CD4-positive, alpha-beta T cell treated with Interleukin-4 for 4 hours (primary cell): ENCODE measurements around the gene DAPK2.
A peak's percentile ranks its signal among the peaks of the same experiment; 100 is the strongest.

Source experiments
- DNase-seq: peaks from one replicate; pipeline ENCODE4 v3.0.0-alpha.2; 2020

Gene DAPK2

DNA sequence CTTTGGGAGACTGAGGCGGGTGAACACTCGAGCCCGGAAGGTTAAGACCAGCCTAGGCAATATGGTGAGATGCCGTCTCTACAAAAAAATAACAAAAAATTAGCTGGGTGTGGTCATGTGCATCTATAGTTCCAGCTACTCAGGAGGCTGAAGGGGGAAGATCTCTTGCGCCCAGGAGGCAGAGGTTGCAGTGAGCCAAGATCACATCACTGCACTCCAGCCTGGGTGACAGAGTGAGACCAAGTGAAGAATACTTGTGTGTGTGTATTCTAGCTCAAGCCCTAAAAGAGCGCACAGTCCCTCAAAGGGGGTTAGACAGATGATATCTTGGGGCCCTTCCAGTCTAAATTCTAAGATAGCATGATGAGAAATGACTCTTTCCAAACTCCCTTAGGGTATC is 23.7 kb downstream of the DAPK2 start:
- no peak for DNase-seq

DNA sequence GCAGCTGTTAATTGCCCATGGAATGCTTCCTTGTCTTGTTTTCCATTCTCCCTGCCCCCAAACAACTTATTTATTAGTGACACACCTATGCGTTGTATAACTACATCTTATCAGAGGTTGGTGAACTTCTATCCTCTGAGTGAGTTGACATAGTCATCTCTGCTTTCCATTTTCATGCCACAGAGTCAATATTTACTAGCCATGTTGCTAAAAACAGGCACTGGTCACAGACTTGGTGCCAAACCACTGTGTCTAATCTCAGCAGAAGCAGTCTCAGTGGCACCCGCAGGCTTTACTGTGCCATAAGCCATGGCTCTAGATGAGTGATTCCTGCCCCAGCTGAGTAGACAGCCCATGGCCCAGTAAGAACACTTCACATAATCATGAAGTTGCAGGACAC is 26.5 kb downstream of the DAPK2 start:
- no peak for DNase-seq

DNA sequence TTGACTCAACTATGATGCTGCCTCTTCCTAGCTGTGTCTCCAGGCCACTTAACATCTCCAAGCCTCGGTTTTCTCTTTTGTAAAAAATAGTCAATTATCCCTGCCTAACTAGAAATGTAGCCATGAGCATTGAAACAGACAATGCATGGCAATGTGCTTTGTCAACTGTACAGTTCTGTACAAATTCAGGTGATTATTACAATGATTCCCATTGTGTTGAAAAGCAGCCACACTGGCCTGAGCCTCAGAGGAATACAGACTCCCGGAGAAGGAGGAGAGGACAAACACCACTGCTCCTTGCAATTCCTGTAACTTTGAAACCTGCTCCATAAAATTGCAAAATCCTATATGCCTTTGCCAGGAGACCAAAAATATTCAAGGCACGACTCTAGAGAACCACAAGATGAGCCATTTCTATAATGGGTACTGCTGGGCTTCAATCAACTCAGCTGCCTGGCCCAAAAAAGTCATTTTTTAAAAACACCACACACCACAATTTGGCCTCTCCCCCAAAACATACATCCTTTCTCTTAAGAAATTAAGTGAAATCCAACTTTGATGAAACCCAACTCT is 28.6 kb downstream of the DAPK2 start:
- no peak for DNase-seq

DNA sequence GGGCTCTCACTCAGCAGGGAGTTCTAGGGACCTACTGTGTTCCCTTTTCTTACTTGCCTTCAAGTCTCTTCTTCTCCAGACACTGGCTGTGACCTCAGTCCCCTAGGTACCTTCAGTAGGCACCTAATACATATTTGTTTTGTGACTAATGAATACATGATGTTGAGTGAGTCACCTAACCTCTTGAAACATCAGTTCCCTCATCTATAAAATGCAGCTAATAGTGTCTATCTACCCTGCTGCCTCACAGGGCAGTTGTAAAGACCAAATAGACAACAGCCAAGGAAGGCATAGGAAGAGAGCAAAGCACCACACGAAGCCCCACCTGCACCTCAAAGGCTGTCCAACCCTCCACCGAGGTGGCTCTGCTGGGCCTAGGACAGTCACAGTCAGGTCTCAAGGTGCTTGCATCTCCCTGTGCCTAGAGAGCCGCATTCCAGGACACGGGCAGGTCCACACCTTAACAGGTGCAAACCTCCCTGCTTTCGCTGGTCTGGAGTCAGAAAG is 29.1 kb downstream of the DAPK2 start:
- DNase-seq, result no peak

DNA sequence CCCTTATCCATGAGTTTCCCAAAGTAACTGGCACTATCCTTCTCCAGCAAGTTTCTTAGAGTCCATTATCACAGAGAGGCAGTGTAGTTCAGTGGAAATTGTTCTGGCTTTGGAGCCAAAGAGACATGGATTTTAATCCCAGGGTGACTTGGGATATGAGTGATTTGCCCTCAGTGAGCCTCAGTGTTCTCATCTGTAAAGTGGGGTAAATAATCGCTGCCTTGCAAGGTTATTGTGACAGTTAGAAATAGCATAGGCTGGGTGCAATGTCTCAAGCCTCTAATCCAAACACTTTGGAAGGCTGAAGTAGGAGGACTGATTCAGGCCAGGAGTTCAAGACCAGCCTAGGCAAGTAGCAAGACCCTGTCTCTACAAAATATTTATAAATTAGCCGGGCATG is 30.0 kb downstream of the DAPK2 start:
- DNase-seq, result no peak

DNA sequence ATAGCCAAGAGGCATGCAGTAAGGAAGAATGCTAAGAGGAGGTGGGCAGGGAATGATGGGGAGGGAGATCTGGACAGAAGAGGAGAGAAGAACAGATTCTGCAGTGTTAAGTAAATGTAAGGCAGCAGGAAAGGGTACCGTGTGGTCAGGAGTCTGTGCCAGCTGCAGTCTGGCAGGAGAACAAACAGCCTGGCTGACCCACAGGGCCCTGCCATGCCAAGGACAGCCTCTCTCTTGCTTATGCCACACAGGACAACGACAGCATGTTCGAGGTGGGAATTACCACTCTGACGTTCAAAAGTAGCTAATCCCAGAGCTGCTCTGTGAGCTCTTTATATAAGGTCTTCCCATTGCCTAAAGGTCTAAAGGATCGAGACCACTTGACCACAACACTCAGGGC is 31.3 kb downstream of the DAPK2 start:
- no peak for DNase-seq

DNA sequence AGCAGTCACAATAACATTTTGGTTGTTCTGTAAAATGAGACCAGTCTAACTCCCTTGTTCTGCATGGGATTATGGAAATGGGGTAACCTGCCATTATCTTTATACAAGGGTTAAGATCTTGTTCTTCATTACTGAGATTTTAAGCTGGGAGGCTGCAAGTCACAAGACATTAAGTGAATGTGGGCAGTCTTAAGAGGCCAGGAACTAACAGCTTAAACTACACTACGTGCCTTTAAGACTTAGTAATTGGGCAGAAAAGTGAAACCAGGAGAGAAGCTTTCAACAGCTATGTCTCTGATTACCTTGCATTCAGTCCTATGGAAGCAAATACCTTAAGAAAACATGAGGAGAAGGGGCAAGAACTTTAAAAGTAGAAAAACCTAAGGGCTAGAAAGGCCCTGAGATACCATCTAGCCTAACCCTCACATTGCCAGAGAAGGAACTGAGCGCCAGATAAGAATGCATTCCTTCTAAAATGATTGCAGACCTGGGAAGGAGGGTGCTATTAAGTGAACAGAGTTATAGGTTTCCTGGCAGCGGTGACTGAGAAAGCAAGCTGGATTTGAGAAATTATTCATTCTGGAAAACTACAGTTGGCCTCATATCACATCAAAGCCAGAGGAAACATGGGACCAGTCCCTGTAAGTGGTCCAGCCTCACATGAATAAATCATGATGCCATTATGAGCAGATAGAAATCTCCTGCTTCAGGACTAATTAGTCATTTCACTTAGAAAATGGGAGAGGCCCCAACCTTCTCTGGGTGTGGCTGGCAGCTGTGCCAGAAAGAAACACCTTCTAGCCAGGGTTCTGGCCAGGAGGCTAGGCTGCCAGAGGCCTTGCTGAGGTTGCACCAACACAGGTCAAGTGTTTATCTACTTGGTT is 32.9 kb downstream of the DAPK2 start:
- no peak for DNase-seq

DNA sequence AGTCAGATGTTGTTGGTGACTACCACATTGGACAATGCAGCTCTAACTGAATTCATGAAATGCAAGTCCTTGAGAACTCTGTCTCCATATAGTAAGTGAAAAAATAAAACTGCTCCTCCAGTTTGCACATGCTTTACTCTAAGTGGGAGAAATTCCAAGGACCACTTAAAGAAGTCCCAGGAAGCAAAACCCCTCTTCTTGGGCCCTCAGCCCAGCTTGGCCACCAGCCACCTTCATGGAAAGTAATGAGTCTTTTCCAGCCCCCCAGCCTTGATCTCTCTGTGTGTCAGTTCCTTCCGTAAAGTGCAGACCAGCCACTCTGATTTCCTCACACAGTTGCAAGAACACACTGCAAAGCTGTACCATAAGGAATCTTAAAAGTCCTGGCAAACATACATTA is 34.5 kb downstream of the DAPK2 start:
- no peak for DNase-seq

DNA sequence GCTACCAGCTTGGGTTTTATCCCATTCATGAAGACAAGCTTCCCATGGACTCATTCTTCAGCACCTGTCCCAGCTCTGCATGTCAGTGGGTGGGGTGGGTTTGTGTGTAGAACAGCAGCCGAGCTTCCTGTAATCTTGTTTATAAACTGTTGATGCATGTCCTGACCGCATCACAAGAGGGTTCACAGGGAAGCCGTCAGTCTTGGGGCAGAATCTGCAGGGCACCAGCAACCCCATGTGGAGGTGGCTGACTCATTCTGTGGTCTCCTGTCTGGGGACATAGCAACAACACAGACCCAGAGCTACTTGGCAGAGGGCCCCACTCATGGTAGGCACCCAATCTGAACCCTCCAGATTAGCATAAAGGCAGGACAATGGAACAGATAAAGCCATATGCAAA is 35.6 kb downstream of the DAPK2 start:
- peak; percentile 97 for DNase-seq

DNA sequence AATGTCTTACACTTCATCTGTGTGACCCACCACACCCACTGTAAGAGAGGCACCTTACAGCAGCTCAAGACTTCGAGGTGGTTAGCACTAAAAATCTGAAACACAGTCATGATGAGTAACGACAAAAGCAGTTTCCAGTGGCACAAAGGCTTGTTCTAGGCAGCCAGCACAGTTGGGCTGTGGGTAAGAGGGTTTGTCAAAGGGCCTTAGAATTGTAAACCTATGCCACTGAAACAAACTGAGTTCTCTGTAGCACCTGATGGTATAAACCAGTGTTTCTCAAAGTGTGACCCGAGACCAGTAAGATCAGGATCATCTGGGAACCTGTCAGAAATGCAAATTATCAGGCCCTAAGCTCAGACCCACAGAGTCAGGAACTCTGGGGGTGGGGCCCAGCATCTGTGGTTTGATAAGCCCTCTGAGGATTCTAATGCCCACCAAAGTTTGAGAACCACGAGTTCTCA is 36.5 kb downstream of the DAPK2 start:
- peak; percentile 88 for DNase-seq

DNA sequence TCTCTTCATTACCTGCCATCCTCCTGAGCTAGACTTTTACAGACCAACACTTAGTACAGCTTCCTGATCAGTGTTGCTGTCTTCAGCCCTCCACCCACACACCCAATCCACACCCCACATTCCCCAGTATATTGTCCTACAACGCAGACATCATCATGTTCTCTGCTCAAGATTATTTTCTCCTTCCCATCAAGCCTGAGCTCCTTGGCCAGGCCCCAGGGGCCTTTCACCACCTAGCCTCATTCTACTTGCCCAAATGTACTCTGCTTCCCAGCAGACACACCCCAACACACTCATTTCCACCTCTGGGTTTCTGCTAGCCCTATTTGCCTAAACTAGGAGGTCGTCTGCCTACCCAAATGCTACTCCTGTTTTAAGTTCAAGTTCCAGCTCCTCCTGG is 37.0 kb downstream of the DAPK2 start:
- DNase-seq, result no peak

DNA sequence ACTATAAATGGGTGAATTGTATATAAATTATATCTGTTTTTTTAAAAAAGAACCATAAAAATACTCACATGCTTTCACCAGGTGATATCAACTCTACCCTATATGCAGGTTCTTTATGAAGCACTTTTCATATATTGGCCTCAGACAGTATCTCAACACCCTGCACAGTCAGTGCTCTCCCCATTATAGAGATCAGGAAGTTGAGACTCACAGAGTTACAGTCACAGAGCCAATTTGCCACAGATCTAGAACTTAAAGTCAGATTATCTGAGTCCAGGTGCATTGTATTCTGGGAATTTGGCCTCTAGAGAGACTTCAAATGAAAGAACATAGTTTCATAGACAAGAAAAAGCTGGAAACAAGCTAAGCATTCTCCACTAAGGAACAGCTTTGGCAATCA is 38.1 kb downstream of the DAPK2 start:
- no peak for DNase-seq

DNA sequence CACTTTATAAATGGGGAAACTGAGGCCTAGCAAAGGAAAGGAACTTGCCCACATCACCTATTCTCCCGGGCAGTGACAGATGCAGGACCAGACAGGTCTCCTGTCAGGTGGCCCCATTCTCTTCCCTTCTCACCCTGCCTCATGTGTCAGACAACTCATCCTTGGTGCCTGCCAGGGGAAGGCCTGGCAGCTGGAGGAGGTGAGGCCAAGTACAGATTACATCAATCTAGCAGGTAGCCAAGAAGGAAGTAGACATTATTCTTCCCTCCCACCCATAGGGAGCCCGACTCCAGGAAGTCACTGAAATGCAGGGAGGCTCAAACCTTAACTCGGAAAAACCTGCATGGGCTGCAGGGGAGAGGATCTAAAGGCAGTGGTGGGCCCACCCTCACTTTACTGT is 39.6 kb downstream of the DAPK2 start:
- DNase-seq, result no peak

DNA sequence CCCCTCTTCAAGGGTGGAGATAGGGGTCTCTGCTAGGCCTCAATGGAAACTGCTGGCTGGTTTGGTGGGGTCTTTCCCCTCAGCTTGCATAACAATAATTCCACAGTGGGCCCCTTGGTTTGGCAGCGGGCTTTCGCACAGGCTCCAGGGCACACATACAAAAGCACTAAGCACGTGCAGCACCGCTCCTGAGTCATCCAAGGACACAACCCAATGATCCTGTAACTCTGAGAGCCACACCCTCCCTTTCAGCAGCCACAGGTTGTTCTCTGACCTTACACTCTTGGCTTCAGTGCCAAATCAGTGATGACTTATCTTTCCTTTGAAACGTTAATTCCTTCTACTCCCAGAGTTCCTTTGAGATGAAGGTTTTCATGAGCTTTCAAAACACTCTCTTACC is 41.7 kb downstream of the DAPK2 start:
- no peak for DNase-seq

DNA sequence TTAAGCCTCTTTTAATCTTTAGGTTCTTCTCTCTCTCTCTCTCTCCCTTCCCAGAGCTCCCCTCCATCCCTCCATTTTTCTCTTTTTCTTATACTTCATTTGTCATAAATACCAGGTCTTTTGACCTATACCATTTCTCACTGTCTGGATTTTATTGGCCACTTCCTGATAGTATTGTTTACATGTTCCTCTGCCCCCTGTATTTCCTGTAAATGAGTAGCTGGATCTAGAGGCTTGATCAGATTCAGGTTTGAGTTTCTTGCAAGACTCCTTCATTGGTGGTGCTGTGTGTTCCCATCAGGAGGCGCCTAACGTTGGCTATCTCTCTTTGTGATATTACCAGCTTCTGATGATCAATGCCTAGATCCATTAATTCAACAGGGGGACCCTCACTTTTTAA is 42.2 kb downstream of the DAPK2 start:
- no peak for DNase-seq

DNA sequence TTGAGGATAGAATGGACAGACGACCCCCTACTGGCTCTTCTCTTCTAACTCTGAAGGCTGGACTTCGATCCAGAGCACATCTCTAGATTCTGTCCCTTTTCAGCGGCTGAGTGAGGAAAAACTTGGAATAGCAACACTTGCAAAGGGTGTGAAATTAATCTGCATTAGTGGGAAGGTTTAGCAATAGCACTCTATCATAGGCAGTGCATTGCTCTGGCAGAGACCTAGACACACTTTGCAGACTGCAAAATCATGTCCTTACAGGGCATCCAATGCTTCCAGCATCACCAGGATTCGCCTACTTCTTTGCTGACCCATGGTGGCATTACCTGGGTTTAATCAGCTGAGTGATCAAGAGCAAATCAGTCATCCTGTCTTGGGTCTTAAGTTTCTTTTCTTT is 43.1 kb downstream of the DAPK2 start:
- DNase-seq, result no peak

DNA sequence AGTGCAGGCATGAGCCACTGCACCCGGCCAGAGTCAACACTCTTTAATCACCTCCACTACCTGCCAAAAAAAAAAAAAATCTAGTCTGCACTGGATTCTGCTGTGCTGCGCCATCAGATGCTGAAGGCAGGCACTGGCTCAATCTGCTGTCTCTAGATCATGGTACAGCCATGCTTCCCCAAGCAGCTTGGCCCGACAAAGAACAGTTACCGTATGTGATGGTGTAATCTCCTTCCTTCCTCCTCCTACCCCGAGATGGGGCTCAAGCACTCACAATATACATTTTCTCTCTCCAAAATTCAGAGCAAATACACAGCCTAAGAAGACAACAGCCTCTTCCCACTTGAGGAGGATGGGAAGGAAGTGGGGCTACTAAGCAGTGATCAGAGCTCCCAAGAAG is 45.1 kb downstream of the DAPK2 start:
- DNase-seq, result no peak

DNA sequence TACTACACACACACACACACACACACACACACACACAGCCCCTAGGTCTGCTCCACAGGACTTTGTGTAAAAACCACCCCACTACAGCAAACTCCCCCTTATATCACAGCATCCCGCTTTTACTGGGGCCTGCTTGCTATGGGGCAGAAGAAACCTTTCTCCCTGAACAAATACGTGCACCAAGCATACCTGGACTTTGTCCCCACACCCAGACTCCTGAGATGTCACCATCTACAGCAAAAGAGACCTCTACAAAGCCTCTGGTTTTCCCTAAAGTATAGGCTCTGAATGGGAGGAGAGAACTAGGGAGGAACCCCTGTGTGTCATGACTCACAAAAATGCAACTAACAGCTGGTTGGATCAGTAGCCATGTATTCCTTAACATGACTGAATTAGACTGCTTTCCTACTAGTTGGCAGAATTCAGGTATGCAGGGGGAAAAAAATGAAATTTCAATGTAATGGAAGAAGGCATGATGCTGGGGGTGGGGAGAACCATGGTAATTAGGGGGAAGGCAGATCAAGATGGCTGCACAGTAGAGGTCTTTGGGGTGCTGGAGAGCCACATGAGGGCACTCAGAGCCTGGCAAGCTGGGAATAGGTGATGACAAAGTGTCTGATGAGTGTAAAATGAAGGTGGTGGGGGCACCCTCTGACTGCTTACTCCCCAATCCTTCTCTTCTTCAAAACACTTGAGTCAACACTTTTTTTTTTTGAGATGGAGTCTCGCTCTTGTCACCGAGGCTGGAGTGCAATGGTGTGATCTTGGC is 45.9 kb downstream of the DAPK2 start:
- DNase-seq, result no peak

DNA sequence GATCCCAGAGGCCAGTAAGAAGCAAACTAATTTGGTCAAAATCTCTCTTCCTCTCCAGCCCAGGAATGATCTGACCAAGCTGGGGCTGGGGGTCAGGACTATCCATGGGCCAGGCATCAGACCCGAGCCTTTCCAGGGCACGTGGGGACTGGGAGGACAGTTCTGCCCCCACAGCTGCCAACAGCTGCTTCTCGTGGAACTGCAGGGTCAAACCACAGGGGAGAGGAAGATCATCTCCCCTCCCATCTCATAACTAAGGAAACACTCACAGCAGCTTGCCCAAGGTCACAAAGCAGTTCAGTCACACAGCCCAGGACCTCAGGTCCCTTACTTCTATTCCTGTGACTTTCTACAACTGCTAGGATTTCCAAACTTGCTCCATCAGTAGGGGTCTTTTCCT is 47.1 kb downstream of the DAPK2 start:
- no peak for DNase-seq

DNA sequence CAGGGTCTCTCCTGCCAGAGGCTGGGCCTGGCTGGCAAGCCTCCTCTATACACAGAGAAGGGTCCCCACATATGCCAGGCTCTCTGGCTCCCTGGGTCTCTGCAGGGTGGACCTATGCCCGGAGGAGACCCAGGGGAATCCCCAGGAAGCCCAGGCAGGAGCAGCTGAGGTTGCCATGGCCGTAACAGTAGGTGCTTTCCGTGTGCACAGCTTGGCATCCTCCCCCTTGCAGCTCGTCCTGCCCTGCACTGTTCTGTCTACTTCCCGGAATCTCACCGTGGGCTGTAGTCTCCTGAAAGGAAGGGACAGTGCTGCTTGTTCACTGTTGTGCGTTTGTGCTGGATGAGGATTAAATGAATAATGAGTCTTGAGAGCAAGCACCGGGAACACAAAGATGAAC is 47.8 kb downstream of the DAPK2 start:
- DNase-seq, result no peak

DNA sequence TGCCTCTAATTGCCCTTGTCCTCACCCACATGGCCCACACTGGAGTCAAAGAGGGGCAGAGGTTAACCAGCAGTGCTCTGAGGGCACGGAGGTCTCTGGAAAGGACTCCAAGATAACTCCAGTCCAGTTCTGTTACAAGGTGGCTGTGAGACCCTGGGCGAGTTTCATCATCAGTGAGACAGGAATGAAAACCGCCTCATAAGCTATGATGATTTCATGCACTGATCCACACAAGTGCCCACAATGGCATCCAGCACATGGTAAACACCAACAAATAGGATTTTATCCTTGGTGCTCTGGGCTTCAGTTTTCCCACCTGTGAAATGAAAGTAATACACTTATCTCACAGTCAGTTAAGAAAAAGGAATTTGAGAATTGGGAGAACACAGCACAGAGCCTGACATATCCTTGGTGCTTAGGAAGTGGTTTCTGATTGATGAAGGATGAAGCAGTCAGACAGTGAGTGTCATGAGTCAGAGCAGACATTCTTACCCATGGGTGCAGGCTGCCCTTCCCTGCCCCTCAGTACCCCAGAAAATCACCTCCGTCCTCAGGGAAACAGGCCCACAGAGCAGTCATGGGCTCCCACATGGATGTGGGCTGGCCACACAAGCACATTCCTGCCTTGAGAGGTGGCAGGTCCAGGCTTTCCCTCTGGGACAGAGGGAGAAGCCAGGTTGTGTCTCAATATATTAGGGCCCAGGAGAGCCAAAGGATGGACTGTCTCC is 48.4 kb downstream of the DAPK2 start:
- DNase-seq, result no peak

DNA sequence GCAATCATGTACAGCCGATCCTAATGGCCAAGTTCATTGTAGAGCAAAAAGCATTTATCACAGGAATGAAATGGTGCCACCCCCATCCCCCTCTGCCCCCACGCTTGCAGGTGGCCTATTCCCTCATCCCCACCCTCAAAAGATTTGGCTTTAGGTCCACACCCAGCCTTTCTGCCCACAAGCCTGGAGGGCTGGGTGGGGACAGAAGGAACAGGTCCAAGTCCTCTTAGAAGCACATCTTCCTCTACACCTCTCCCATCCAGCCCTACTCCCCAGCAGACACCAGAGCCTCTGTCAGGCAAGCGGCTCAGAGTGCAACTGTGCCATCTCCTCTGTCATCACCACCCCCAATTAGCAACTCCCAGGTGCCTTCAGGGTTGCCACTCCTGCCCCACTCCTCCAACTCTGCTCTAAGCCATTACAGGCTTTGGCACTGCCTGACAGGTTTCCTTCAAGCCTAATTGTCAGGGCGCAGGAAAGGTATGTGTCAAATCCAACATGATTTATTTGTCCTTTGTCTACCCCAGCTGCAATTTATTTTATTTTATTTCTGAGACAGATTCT is 49.4 kb downstream of the DAPK2 start:
- DNase-seq, result no peak

DNA sequence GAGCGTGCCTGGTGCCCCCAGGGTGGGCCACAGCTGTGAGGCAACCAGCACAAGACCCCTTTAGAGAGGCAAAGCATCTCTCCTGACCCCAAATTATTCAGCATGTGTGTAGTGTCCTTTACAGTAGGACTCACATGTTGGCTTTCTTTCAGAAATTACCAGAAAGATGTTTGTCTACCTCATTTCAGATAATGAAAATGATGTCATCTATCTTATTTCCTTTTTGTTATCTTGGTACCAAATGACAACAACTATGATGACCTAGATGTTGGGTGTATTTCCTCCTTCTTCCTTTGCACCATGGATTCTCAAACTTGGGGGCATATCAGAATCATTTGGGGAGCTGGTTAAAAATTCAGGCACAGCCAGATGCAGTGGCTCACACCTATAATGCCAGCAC is 50.5 kb downstream of the DAPK2 start:
- no peak for DNase-seq
